GM11168 (cell line): Measurements from ENCODE around the gene STX5.
"Not testable (repeated sequence)": the region's sequence is repeated elsewhere in the genome, so short reads cannot be mapped to it uniquely, and the experiment has no call there.

Experiments
- in situ Hi-C: fragments of 300-500 bp; cut with MboI; formaldehyde crosslinking; loops from one replicate; pipeline ENCODE4 v1.12.0; 2022; ENCODE audit warnings: low sequenced_read_pairs; ENCODE audit not compliant: unreplicated experiment

STX5 gene

GRCh38 chr11:62788991-62789390, 42.9 kb downstream of the STX5 start:
- in situ Hi-C loops = no loop called here

DNA sequence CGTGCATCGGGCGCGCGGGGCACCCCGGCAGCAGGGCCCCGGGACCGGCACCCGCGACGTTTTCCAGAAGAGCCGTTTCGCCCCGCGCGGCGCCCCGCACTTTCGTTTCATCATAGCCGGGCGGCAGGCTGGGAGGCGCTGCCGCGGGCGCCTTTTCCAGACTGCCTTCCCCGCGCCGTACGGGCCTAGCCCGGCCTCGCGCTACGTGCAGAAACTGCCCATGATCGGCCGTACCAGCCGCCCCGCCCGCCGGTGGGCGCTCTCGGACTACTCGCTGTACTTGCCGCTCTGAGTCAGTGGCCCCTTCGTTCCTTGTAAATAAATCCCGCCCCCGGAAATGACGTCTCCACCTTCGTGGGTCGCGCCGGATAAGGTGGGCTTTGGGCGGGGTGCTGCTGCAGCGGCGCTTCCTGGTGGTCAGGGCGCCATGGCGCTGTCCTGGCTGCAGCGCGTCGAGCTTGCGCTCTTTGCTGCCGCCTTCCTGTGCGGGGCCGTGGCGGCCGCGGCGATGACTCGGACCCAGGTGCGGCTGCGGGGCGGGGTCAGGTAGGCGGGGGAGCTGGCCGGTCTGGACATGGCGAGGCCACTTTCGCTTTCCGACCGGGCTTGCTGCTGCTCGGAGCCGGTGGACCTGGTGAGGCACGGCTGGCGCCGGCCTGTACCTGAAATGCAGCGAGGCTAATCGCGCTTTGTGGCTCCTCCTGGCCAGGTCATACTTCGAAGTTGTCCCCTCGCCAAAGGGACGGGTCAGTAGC, 44.7 kb downstream of the STX5 start, which contains the start of gene TMEM179B:
TMEM179B (plus strand) TSS at position 398 of the 755 bp plus-strand sequence; CDS start at position 428, 30 bp downstream.
- in situ Hi-C loops = no loop called here

DNA sequence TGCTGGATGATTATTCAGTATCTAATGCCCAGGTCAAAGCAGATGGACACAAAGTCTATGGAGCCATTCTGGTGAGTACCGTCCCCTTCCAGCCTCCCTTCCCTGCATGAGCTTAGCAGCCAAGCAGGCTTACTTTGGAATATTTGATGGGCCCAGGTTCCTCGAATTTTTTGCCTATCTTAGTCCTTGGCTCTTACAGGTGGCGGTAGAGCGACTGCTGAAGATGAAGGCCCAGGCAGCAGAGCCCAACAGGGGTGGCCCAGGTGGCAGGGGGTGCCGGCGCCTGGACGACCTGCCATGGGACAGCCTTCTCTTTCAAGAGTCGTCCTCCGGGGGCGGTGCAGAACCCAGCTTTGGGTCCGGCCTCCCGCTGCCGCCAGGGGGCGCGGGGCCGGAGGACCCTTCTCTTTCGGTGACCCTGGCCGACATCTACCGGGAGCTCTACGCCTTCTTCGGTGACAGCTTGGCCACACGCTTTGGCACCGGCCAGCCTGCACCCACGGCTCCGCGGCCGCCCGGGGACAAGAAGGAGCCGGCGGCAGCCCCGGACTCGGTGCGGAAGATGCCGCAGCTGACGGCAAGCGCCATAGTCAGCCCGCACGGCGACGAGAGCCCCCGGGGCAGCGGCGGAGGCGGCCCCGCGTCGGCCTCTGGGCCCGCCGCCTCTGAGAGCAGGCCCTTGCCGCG, 45.4 kb downstream of the STX5 start:
- in situ Hi-C loops = no loop called here

DNA sequence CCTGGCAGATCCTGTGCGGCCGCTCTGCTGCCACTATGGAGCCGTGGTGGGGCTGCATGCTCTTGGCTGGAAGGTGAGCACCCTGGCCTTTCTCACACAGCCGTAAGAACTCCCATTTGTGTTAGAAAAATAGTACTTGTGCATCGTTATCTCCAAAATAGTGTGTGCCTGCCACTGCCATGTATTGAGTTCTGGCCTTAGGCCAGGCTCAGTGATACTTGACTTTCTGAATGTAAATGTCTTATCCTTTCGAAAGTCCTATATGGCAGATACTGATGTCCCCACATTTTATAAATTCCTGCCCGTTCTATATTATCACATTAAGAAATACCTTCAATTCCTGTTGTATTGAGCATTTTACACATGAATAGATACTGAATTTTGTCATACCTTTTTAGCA, 49.1 kb downstream of the STX5 start:
- in situ Hi-C loops = no loop called here

DNA sequence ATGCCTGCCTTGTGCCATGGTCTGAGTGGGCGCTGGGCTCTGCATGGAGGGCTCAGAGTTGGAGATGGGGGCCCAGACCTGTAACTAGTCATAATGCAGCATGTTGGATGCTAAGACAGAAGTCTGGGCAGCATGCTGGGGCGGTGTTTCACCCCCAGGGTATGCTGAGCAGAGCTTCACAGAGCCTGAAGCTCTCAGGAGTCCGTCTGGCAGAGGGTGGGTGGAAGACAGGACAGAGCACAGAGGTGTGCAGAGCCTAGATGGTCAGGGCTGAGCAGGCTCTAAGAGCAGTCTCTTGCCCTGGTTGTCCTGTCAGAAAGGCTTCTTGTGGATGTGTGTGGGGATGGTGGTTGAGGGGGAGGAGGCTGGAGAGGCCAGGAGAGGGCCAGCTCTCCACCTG, 53.4 kb downstream of the STX5 start:
- in situ Hi-C loops = no loop called here

DNA sequence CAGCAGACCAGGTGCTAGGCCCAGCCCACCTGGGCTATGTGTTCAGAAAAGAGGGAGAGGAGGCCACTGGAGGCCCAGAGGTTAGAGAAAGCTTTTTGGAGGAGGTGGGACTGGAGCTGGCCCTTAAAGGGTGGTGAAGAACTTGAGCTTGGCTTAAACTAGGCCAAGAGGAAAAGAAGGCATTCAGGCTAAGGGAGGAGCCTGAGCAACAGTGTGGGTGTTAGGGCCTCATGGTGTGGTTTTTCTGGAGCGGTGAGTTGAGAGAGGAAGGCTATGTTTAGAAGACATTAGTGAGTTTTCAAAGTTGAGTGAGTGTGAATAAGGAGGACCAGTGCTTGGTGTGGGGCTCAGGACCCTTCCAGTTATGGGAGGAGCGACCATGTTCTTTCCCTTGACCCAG, 54.5 kb downstream of the STX5 start:
- in situ Hi-C loops = no loop called here

DNA sequence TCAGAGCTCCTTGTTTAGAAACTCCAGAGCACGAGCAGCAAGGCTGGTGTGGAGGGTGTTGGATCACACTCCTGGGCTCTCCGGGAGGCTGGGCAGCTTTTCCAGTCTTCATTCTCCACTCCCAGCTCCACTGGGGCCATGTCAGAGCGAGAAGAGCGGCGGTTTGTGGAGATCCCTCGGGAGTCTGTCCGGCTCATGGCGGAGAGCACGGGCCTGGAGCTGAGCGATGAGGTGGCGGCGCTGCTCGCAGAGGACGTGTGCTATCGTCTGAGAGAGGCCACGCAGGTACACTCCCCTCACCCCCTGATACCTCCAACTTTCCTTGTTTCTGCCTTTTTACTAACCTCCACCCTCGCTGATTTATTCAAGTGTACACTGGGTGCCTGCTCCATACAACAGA, 56.2 kb downstream of the STX5 start:
- in situ Hi-C loops = no loop called here

GRCh38 chr11:62774407-62774806, 57.4 kb downstream of the STX5 start:
- in situ Hi-C loops = no loop called here

DNA sequence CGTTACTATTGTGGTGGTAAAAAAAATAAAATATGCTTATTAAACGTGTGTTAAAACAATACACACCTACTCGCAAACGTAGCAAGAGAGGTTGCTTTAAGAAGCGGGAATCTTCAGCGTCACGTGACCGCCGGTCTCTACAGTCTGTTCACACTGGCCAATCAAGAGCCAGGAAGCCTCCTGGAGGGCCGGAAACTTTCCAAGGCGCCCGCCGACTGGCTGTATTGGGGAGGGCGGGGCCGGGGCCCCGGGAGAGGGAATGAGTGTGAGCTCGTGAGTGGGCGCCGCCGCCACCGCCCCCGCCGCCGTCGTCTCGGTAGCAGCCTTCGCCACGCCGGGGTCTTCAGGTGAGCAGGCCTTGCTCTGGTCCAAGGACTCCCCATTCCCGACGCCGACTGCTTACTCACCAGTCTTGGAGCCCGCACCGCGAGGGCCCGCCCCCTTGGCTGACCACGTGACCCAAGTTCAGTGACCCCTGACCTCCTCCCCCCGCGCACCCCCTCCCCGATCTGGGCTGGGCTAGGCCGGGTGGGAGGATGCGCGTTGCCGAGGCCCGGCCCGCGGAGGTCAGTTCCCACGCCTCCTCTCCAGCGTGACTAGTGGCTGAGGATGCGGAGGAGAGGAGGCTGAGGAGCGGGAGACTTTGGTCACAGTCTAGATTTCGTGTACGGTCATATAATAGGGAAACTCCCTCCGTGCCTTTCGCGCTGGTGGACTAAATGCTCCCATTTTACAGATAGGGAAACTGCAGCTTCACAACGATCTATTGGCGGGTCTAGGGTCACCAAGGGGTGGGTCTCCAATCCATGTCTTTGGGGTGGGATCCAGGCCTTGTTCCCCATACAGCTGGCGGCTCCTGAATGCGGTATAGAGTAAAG, 60.5 kb downstream of the STX5 start, which contains the start of gene TAF6L:
TAF6L (plus strand) TSS at position 253 of the 878 bp plus-strand sequence. CDS start 4,388 bp downstream, outside the sequence.
- in situ Hi-C loops = no loop called here

DNA sequence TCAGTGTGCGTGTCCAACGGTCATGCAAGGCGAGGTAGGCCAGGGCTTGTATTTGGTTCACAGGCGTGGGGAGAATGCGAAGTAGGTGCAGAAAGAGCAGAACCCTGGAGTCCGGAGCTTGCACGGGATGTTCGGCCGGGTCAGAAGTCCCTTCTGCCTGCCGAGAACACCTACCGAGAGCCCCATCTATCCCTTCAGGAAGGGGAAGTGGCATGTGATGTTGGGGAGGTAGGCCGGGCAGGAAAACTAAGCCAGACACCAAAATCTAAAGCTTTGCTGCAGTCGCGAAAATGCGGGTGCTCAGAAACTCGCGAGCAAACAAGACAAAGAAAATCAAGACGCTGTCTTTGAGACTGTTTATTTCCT, 61.1 kb downstream of the STX5 start:
- in situ Hi-C loops = no loop called here

- in situ Hi-C loops = not testable (repeated sequence)
Measured at GRCh38 chr11:62760867-62761227, 71.0 kb downstream of the STX5 start.

DNA sequence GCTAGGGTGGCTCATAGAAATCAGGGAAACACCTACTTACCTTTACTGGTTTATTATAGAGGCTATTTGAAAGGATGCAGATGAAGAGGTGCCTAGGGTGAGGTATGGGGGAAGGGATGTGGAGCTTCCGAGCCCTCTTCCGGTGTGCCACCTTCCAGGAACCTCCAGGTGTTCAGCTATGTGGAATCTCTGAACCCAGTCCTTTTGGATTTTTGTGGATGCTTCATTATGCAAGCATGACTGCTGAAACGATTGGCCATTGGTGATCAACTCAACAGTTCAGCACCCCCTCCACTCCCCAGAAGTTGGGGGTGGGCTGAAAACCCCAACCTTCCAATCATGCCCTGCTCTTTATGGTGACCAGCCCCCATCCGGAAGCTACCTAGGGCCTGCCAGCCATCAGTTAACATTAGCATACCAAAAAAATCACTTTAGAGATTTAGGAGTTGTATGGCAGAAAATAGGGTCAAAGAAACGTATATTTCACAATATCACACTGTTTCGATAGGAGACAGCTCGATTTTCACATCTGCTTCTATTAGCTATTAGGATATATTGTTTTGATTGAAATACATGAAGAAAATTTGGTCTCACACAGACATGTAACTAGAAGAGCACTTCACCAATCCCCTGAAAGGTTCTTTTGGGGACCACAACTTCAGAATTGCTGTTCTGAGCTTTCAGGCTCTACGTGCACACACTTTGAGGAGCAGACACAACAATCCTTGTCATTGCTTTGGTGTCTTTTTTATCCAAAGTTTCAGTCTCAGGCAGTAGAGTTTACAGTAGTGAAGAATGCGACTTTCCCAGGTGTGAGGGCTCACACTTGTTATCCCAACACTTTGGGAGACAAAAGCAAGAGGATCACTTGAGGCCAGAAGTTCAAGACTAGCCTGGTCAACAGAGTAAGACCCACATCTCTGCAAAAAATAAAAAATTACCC, 73.7 kb downstream of the STX5 start:
- in situ Hi-C loops = no loop called here
